Measurements from ENCODE around the gene OR2D3. TPM values are rescaled to one million over a fixed set of nuclear protein-coding genes. Genes with fewer than 3 reads are reported as not detected.
"Not testable (repeated sequence)": the region's sequence is repeated elsewhere in the genome, so short reads cannot be mapped to it uniquely, and the experiment has no call there.

The OR2D3 gene
- total RNA-seq, 1 donor from 2014 or later = not detected

DNA sequence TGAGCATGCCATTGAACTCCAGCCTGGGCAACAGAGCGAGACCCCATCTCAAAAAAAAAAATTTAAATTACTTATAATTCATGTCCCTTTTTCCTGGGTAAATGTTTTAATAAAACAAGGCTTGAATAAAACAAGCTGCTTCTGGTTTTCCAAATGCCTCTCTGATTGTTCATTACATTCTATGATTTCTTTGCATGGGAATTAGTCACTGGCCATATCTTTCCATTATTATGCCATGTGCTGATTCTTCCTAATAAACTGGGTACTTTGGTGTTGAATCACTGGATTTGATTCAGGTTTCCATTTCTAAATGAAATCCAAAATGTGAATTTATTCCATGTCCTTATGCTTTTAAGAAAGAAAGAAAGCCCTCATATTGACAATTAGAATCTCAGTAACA lies 48.0 kb downstream of the OR2D3 start:
- no peaks in the 10 kb centered on the region for H3K9me3 ChIP-seq (ENCODE audit: control insufficient read depth in 3 of 3, low read length in 3 of 3)
- no peaks in the 10 kb centered on the region for H3K27me3 ChIP-seq (ENCODE audit: control insufficient read depth in 3 of 3, insufficient read depth in 3 of 3, low read length in 3 of 3)
- no peak overlapping the region for H3K9ac ChIP-seq (ENCODE audit: low read depth in 1 of 3, low read length in 3 of 3)
- no peaks in the 10 kb centered on the region for H3K36me3 ChIP-seq (ENCODE audit: control insufficient read depth in 3 of 3, insufficient read depth in 3 of 3, low read length in 3 of 3)
- H3K4me3 ChIP-seq (ENCODE audit: low read length in 3 of 3) = no peak overlapping the region
- no peaks in the 10 kb centered on the region for H3K4me1 ChIP-seq (ENCODE audit: control insufficient read depth in 3 of 3, insufficient read depth in 3 of 3, low read length in 3 of 3)
- no peak overlapping the region for H3K27ac ChIP-seq (ENCODE audit: low read depth, low read length)

DNA sequence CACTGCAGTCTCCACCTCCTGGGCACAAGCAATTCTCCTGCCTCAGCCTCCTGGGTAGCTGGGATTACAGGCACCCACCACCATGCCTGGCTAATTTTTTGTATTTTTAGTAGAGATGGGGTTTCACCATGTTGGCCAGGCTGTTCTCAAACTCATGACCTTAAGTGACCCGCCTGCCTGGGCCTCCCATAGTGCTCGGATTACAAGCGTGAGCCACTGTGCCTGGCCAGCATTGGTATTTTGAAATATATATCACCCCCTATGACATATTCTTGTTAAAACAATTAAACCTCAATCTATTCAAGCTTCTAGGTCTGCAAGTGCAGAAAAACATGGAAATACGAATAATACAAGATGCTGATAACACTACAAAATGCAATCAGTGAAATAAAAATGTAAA lies 49.1 kb downstream of the OR2D3 start:
- not testable (repeated sequence) for H3K9me3 ChIP-seq (ENCODE audit: control insufficient read depth in 3 of 3, low read length in 3 of 3); H3K4me3 ChIP-seq (ENCODE audit: low read length in 3 of 3); H3K27me3 ChIP-seq (ENCODE audit: control insufficient read depth in 3 of 3, insufficient read depth in 3 of 3, low read length in 3 of 3)

More for the DNA sequence above, 49.1 kb downstream of the OR2D3 start:
- H3K27ac ChIP-seq (ENCODE audit: low read depth, low read length); H3K36me3 ChIP-seq (ENCODE audit: control insufficient read depth in 3 of 3, insufficient read depth in 3 of 3, low read length in 3 of 3); H3K9ac ChIP-seq (ENCODE audit: low read depth in 1 of 3, low read length in 3 of 3); H3K4me1 ChIP-seq (ENCODE audit: control insufficient read depth in 3 of 3, insufficient read depth in 3 of 3, low read length in 3 of 3): not testable (repeated sequence)

Other genes starting within 250 kb of the OR2D3 start
- 33.9 TPM for gene MRPL17, start 237.7 kb upstream of the OR2D3 start, total RNA-seq
- not detected for gene OR2AG2, start 149.0 kb upstream of the OR2D3 start, total RNA-seq
- not detected for gene OR2AG1, start 138.0 kb upstream of the OR2D3 start, total RNA-seq
- under 0.01 TPM for gene OR6A2, start 121.3 kb upstream of the OR2D3 start, total RNA-seq
- not detected for gene OR10A5, start 75.3 kb upstream of the OR2D3 start, total RNA-seq
- gene OR10A2, start 57.9 kb upstream of the OR2D3 start, total RNA-seq = not detected
- gene OR10A4, start 44.4 kb upstream of the OR2D3 start, total RNA-seq = not detected
- not detected for gene OR2D2, start 28.5 kb upstream of the OR2D3 start, total RNA-seq
- gene ZNF215, start 5.4 kb downstream of the OR2D3 start, total RNA-seq = 1.6 TPM
- gene ZNF214, start 99.3 kb downstream of the OR2D3 start, total RNA-seq = 2.6 TPM
- under 0.01 TPM for gene NLRP14, start 99.5 kb downstream of the OR2D3 start, total RNA-seq
- gene RBMXL2, start 168.0 kb downstream of the OR2D3 start, total RNA-seq = not detected

All from skeletal muscle tissue (tissue), 4 donors.